Medulla oblongata (tissue), 1 donor: ENCODE data around the gene NAP1L4.
"Not testable (repeated sequence)": the region's sequence is repeated elsewhere in the genome, so short reads cannot be mapped to it uniquely, and the experiment has no call there.

Experiments used
- DNase-seq: peaks from one replicate; pipeline ENCODE4 v3.0.0-alpha.2; 2015; ENCODE audit errors: extremely low spot score

The NAP1L4 gene

GRCh38 chr11:2937641-2938457 lies 54.3 kb downstream of the NAP1L4 start:
- DNase-seq = not testable (repeated sequence)

DNA sequence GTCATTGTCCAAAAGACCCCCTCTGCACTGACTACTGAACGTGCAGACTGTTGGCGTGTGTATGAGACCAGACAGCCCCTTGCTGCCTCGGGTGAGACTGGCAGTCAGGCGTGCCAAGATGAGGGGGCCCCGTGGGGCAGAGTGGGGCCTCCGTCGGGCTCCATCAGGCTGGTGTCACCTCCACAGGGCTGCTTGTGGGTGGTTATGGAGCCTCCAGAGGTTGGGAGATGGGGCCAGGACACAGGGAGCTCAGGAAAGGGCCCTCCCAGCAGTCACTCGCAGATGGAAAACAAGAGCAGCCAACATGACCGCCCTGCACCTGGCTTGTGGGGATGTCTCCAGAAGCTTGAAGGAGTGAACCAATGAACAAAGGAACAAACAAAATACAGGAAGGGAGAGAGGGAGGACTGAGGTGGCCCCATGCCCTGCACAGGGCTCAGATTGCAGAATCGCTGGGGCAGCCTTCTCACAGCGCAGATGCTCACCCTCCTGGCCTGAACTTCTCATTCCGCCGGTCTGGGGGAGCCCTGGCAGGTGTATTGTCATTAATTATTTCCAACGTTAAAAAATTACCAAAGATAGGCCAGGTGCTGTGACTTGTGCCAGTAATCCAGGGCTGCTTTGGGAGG lies 57.4 kb downstream of the NAP1L4 start:
- no peak for DNase-seq

DNA sequence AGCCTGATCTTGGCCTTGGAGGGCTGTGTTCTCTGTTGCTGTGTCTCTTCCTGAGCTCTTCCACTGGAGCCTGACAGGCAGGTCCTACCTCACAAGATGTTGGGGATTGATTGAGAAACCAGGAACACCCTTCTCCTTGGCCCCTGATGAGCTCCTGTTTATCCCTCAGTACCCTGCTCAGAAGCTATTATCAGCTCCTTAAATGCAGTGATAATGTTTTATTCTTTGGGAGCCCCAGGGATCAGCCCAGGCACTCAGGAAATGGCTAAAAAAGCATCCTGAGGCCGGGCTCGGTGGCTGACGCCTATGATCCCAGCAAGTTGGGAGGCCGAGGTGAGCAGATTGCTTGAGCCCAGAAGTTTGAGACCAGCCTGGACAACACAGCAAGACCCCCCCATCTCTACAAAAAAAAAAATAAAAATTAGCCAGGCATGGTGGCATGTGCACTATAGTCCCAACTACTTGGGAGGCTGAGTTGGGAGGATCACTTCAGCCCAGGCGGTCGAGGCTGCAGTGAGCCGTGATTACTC lies 58.0 kb downstream of the NAP1L4 start:
- DNase-seq = no peak

DNA sequence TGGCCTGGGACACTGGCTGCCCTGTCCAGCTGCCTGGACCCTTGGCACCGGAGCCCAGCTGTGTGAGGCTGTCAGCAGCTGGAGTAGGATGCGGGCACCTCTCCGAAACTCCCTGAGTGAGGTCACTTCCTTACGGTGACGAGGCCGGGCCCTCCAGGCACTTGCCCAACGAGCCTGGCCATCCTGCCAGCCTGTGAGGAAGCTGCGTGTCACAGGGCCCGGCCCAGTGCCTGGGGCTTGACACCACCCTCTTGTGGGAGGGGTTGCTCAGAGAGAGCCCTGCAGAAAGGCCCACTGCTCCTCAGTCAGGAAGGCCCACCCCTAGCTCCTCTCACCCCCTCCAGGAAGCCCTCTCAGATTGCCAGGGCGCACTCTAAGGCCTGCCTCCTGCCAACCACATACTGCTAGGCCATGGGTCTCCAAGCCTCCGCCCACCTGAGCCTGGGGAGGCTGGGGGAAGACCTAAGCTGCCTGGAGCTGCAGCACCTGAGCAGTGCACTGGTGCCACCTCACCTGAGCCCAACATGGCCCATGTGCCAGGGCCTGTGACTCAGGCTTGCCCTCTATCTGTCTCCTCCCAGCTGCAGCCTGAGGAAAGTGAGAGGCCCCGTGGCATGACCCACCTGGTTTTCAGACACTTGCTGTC lies 58.6 kb downstream of the NAP1L4 start:
- DNase-seq = peak; percentile 54

DNA sequence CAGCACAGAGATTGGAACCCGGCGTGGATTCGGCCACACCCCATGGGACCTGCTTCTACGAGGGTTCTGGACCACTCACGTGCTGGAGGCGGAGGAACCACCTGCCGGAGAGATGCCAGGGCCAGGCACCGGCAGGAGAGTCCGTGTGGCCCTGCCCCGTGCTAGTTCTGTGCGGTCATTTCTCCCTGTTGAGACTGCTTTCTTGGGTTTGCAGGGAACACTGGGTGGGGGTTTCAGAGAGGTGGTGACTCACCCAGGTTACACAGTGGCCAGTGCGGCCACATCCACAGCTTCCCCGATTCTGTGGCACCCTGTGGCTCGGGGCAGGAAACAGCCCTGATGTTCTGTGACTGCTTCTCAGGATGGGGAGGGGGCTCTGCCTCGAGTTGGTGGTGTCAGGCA lies 59.3 kb downstream of the NAP1L4 start:
- DNase-seq = no peak

- no peak for DNase-seq
Measured at GRCh38 chr11:2931771-2932738, 60.1 kb downstream of the NAP1L4 start.

DNA sequence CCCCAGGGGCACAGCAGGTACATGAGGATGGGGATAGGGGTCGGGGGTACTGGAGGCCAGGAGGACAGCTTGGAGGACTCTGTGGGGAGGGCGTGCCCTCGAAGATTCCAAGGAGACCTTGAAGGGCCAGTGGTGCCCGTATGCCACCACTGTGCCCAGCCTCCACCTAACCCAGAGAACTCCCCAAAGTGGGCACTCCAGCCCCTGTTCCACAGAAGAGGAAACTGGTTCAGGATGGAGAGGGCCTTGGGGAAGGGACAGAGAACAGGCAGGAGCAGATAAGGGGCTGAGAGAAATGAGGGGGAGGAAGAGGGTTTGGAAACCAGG lies 60.7 kb downstream of the NAP1L4 start:
- no peak for DNase-seq

GRCh38 chr11:2930704-2931419 lies 61.3 kb downstream of the NAP1L4 start:
- no peak for DNase-seq

DNA sequence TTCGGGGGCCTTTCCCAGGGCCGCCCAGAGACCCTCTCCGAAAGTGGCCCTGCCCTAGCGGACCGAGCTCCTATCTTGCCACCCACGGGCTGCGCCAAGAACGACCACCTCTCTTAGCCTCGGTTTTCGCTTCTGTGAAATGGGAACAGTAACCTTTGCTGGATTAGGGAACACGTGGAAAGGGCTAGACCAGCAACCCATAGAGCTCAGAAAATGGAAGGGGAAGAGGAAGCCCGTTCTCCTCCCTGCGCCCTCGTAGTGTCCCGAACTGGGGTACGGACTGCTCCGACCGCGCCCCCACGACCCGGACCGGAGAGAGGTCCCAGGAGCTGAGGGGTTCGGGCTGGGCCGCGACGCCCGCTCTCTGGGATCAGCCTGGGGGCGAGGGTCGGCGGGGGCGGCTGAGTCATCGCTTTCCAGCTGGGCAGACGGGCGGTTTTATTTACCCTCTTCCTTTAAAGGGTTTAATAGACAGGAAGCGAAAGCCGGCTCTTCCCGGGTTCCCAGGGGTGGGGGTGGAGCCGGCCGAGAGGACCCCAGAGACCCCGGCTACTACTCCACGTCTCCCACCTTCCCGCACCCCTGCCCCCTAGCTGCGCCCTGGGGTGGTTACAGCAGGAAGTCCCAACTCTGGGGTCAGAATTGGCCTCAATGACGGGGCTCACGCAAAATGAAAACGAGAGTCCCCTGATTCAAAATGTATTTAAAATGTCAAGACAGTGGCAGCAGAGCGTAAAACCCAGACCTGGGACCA lies 62.0 kb downstream of the NAP1L4 start:
- DNase-seq = no peak

DNA sequence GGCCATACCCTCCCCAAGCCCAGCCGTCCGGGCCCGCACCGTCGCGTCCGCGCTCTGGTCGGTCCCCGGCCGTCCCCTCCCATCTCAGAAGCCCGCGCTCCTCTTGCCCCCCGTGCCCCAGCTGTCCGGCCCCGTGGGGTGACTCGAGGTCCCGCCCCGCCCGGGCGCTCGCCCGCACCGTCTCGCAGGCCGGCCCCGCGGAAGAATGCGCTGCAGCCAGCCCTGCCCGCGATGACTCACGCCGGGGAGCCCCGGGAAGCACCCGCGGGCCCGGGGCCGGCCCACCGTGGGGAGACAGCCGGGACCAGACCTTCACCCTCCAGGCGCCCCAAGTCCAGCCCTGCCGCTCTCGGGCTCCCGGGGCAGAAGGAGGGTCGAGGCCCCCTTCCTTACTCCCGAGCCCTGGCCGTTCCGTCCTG lies 62.6 kb downstream of the NAP1L4 start:
- no peak for DNase-seq

DNA sequence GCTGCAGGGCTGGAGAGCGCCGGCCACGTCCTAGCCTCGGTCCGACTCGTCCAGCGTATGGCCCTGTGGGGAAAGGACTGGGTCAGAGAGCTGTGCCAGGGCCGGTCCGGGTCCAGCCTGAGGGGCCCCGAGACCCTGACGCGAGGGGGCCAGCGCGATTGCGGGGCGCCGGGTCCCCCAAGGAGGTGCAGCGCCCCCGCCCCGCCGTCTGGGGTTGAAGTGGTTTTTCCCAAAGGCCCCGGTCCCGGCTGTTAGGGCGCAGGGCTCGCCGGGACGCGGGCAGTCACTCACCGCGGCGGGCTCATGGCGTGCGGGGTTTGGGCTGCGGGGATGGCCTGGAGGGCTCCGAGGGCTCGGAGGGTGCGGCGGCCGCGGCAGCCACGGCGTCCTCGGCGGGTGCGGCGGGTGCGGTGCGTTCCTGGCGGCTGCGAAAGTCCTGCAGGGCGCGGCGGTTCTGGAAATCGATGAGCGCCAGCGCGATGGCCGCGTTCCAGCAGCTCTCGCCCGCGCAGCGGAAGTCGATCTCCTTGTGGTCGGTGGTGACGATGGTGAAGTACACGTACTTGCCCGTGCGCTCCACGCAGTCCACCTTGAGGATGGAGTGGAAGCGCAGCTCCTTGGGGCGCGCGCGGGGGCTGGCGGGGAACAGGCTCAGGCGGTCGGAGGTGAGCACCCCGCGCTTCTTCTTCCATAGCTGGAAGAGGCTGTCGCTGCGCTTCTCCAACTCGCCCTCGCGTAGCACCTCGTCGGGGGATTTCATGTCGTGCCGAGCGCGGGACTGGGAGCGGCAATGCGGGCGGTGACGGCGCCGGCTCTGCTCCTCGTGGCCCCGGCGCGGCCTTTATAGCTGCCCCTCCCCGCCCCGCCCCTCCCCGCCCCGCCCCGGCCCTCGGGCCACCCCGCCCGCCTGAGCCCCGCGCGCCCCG lies 63.3 kb downstream of the NAP1L4 start, which contains the start of gene PHLDA2:
PHLDA2 (minus strand) TSS at position 816 of the 926 bp plus-strand sequence; CDS start at position 760, 56 bp downstream.
- DNase-seq = no peak

DNA sequence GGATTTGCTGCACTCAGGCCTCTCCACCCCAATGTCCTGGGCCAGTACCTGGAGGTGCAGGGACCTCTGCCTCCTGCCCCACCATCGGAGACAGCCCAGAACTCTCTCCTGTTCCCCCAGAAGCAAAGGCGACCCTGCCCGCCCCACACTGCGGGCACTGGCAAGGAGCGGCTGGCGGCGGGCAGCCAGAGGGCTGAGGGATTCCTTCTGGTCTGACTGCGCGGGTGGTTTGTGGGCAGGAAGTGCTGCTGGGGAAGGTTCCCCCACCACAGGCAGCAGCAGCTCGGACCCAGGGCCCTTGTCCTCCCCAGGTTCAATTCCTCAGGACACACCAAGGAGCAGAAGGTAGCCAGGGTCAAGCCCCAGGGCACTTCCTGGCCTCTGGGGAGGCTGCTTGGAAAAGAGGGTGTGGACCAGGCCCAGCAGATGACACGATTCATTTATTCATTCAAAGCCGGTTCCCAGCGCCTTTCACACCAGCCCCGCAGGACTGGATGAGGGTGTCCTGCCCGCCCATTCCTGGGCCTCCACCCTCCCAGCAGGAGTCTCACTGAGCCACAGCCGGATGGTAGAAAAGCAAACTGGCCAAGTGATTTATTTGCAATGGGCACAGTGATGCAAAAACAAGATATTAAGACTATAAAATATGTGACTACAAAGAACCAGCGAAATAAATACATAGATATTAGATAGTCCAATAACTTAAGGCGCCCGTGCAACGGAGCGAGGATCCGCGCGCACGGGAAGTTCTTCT lies 64.1 kb downstream of the NAP1L4 start:
- DNase-seq = no peak

DNA sequence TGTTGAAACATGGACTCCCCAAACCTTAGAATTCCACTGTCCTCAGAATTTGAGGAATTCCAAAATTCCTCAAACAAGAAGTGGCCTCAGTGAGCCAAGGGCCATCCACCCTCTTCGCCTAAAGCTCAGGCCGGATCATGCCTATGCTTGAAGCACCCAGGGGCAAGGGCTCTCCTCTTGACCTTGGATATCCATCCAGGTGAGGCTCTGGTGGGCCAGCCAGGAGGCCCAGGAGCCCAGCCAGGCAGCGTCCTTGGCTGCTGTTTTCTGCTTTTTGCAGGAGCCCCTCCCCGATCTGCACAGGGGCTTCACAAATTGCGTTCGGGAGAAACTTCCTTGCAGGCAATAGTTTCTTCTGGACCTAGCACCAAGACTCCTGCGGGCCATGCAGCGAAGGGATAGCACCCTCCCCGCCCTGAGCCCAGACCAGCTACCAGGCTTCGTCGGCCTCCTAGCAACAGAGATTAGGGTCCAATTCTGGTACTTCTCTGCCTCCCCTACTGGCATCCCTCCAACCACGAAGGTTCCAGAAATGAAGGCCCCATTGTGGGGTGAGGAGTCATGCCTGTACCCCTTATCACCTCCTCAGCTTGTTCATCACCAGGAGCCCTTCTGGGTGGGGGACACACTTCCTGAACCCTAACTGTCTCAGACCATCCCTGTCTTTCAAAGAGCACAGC lies 64.9 kb downstream of the NAP1L4 start:
- DNase-seq = no peak

- DNase-seq = no peak
Measured at GRCh38 chr11:2926611-2927051, 65.5 kb downstream of the NAP1L4 start.

- no peak for DNase-seq
Measured at GRCh38 chr11:2924821-2925675, 67.1 kb downstream of the NAP1L4 start.

- no peak for DNase-seq
Measured at GRCh38 chr11:2924381-2924780, 67.7 kb downstream of the NAP1L4 start.
